HG02852 (cell line): ENCODE results near the gene CUX1.
"Not testable (repeated sequence)": the region's sequence is repeated elsewhere in the genome, so short reads cannot be mapped to it uniquely, and the experiment has no call there.

ENCODE experiments used
- ATAC-seq: cut with Tn5 transposase; IDR thresholded peaks from one replicate; pipeline ENCODE4 v1.9.1; 2021; ENCODE audit warnings: mild to moderate bottlenecking, moderate library complexity; ENCODE audit not compliant: unreplicated experiment

Gene CUX1

DNA sequence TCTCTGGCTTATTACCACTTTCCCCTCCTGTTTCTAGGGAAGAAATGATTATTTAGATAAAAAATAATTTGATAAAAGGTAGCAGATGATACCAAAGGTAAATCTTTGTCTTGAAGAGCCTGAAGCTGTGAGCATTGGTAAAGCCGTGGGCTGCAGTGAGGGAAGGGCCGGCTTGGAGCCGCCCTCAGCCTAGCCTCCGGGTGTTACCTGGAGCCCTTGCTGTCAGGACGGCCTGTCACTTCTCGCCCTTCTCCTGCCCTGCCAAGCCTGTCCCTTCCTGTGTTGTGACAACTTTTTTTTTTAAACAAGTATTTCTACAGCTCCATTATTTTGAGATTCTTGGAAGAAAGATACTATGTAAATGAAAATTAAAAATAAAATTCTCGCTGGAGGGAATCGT, 7.0 kb downstream of the CUX1 start:
- no peak for ATAC-seq

DNA sequence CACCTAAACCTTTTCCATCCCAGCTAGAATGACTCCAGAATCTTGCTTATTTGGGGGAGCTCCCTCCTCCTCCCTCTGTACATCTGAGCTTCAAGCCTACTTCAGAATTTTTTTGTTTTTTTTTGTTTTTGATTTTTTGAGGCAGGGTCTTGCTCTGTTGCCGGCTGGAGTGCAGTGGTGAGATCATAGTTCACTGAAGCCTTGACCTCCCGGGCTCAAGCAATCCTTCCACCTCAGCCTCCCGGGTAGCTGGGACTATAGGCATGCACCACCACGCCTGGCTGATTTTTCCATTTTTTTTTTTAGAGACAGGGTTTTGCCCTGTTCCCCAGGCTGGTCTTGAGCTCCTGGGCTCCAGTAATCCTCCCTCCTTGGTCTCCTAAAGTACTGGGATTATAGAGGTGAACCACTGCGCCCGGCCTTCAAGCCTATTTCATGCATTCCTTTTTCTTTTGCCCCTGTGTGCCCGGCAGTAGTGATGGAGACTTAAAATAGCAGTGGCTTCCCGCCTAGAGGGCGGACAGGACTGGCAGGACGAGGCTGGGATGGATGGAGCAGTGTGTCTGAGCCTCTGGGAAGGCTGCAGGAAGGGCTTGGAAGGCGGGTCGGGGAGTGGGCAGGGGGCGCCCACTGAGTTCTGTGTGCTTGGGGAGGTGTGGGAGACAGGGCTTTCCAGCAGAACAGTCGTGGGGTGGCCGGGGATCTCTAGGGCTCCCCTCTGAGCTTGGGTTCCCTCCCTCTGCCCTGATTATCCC, 8.8 kb downstream of the CUX1 start:
- ATAC-seq = no peak

DNA sequence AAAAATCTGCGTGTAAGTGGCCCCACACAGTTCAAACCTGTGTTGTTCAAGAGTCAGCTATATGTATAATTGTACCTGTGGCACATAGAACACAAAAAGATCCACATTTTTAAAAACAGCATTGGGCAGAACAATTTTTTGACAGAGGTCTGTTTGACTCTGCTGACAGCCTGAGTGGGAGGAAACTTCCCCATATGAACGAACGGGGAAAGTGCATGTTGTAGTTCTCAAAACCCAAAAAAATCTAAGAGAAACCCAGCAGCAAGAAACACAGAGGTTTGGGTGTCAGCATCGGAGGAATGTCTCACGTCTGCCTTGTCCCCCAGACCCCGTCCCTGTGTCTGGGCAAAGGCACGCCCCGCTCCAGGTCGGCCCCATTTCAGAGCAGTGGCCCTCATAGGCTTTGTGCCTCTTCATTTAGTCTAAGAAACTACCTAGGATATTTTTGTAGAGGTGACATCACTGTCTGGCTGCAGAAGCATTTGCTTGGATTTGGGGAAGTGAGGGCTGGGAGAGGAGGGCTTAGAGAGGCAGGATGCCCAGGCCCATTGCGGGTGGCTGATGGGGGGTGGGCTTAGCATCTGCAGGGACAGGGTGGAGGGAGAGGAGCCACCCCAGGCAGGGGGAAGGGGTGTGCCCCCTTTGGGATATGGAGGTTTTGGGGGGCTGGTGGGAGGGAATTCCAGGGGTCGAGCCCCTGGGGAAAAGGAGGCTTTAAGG, 11.0 kb downstream of the CUX1 start:
- no peak for ATAC-seq

DNA sequence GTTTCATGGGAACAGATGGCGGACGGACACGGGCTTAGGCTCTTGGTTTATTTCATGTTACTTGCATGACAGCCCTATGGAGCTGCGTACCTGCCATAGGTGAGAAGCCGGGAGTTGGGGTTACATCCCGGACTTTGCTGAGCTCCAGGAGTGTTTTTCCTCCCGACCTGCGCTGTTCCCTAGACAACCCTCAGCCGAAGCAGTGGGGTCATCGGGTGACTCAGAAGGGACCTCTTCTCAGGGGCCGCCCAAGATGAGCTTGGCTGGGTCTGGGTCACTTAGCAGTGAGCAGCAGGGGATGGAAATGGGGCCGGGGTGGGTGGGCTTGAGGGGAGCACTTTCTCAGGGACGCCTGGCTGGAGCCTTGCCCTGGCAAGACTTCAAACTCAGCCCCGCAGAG, 11.9 kb downstream of the CUX1 start:
- no peak for ATAC-seq

DNA sequence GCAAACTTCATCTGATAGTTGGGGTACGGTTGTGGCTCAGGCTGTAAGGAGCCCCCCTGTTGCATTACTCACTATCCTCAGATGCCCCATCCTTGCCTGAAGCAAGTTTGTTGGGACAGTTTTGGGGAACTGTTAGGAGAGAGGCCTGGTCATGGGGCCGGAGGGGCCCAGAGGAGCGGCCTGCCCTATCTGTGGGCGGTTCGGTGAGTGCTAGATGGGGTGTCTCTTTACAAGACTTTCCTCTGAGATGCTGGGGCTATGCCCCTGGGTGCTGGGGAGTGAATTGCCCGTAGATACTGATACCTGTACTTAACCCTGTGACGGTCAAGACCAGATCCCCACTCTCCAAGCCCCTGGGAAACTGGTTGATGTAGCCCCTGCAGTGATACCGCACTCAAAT, 12.4 kb downstream of the CUX1 start:
- no peak for ATAC-seq

DNA sequence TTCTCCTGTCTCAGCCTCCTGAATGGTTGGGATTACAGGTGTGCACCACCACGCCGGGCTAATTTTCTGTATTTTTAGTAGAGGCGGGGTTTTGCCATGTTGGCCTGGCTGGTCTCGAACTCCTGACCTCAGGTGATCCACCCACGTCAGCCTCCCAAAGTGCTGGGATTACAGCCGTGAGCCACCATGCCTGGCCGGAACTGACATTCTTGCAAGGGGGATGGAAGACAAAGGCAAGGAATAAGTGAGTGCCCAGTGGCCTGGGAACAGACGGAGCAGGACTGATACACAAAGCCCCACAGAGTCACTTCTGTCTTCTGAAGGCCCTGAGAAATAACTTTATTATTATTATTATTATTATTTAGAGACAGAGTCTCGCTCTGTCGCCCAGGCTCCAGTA, 14.0 kb downstream of the CUX1 start:
- not testable (repeated sequence) for ATAC-seq

DNA sequence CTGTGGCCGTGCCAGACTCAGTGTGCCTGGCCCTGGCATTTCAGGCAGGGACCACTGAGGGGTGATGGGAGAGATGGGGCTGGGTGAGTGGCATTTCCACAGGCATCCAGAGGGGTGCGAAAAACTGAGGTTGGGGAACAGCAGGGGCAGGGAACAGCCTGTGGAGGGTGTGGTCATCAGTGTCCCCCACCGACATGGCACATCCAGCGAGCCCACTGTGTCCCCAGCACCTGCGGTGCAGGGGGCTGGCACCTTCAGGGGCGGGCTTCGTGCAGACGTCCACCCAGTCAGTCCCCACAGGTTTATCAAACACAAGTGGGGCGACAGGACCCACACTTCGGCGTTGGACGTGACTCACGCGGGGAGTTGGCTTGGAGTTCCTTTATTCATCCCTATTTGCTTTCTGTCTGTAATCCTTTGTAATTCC, 14.8 kb downstream of the CUX1 start:
- no peak for ATAC-seq

DNA sequence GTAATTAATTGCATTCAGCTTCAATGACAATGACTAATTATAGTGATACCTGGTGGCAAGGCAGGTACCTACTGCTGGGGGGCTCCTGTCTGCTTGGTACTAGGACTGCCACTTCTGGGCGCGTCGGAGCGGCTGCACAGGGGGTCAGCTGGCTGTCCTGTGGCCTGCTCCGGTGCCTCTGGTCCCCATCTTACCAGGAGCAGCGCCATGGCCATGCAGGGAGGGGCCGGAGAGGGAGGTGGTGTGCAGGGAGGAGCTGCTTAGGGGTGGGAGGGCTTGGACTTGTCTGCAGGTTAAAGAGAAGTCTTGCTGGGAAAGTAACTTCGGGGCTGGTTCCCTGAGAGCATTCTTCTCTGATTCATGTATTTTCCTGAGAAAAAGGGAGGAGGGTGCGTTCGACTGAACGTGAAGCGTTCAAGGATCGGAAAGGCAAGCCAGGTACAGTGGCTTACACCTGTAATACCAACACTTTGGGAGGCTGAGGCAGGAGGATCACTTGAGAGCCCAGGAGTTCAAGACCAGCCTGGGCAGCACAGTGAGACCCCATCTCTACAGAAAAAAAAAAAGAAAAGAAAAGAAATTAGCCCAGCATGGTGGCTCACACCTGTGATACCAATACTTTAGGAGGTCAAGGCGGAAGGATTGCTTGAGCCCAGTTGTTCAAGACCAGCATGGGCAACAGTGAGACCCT, 15.4 kb downstream of the CUX1 start:
- no peak for ATAC-seq

DNA sequence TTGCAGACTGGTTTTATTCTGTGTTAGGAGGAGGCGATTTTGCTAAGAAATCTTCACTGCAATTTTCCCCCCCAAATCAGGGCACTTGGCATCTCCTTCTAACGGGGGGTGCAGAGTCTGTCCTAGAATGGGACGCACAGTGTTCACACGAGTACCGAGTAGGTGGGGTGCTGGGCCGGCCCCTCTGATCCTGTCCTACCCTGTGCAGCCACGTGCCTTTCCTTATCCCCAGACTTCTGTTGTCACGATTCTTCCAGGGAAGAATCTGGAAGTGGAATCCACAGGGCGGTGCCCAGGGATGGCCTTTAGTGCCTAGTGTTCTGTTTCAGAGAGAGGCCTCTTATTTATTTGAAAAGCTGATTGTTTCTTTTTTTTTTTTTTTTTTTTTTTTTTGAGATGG, 16.4 kb downstream of the CUX1 start:
- ATAC-seq = no peak

DNA sequence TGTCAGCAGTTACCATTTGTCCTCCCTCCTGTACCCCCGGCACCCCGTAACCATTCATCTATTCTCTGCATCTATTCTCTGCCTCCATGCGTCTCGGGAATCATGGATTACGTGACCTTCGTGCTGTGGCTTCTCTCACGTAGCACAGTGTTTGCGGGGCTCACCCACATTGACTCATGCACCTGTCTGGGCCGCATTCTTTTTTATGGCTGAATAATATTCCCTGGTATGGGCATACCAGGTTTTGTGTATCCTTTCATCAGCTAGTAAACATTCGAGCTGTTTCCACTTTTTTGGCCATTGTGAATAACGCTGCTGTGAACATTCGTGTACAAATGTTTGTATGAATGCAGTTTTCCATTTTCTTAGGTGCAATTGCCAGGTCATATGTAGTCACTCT, 17.7 kb downstream of the CUX1 start:
- no peak for ATAC-seq

DNA sequence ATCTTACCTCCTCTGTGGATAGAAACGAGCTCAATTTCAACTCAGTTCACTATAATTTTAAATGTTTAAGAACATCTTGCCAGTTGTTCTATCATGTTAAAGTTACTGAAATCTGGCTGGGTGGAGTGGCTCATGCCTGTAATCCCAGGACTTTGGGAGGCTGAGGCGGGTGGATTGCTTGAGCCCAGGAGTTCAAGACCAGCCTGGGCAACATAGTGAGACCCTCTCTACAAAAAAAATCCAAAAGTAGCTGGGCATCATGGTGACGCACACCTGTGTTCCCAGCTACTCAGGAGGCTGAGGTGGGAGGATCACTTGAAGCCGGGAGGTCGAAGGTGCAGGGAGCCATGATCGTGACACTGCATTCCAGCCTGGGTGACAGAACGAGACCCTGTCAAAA, 20.0 kb downstream of the CUX1 start:
- ATAC-seq = not testable (repeated sequence)

DNA sequence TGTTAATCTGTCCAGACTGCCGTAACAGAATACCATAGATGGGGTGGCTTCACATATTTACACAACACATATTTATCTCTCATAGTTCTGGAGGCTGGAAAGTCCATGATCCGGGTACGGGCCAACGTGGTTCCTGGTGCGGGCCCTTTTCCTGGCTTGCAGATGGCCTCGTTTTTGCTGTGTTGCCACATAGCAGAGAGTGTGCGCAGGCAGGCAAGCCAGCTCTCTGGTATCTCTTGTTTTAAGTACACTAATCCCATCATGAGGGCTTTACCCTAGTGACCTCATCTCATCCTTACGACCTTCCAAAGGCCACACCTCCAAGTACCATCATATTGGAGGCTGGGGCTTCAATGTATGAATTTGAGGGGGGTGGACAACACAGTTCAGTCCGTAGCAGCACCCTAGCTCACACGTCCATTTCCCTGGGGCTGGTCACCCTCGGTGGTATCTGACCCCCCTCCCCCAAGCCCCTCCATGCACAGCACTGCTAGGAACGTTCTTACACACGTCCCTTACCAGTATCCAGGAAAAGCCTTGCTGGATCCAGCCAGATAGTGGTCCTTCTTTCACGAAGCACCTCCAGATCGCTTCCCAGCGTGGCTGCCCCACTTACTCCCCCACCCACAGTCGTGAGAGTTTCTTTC, 21.5 kb downstream of the CUX1 start:
- ATAC-seq = no peak

DNA sequence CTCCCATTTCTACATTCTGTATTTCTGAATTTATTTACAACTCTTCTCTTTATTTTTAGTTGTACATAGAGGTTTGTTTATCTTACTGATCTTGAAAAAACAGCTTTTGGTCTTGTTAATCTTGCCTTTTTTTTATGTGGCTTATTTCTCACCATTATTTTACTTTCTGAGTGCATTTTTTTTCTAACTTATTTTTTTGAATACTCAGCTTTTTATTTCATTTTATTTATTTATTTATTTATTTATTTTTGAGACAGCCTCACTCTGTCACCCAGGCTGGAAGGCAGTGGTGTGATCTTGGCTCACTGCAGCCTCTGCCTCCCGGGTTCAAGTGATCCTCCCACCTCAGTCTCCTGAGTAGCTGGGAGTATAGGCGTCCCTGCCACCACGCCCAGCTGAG, 23.9 kb downstream of the CUX1 start:
- ATAC-seq = no peak

DNA sequence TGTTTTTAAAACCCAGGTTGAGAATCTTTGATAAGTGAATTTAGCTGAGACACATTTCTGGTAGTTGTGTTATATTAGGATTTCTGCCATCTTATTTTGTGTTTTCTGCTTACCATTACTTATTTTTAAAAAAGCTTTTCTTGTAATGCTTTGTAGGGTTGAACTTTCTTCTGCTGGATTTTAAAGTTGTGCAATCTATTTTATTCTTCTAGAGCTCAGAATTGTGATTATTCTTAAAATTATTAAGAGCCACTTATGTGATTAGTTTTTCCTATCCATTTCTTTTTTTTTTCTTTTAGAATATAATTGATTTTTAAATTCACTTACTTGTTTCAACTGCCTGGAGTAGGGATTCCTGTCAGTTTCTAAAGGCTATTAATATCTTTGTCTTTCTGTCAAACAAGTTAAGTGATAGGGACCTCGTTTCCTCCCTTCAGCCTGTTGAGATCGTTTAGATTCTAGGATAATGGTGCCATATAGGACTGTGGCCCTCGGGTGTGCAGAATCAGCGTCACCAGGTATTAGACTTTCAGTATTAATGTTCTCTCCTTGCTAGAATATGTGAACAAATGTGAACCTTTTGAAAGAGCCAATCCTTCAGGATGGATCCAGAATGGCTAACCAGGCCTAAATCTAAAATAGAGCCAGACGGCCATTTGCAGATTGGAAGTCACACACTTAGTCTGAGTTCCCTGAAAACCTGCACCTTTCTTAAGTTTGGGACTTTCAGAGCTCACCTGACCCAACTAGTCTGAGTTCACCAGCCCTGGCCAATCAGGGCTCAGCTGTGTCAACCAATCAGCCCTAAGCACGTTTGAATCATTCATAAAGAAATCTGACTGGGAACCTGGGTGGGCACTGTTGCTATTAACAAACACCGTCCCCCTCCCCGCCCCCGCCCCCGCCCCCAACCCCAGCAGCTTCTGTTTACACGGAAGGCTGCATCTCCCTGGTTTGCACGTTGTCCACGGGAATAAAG, 26.2 kb downstream of the CUX1 start:
- ATAC-seq = no peak

DNA sequence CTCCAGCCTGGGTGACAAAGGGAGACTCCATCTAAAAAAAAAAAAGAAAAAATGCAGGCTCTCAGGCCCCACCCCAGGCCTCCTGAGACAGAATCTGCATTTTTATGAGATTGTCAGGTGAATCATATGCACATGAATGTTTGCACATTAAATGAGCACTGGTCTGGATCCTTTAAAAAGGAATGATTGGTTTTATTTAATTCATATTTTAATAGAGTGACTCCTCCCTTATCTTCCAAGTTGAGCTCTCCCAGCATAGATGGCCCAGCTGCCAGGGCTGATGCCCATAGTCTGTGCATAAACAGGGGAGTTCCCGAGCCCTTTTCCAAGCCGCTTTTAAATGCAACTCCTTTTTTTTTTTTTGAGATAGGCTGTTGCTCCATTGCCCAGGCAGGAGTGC, 28.5 kb downstream of the CUX1 start:
- ATAC-seq = no peak

DNA sequence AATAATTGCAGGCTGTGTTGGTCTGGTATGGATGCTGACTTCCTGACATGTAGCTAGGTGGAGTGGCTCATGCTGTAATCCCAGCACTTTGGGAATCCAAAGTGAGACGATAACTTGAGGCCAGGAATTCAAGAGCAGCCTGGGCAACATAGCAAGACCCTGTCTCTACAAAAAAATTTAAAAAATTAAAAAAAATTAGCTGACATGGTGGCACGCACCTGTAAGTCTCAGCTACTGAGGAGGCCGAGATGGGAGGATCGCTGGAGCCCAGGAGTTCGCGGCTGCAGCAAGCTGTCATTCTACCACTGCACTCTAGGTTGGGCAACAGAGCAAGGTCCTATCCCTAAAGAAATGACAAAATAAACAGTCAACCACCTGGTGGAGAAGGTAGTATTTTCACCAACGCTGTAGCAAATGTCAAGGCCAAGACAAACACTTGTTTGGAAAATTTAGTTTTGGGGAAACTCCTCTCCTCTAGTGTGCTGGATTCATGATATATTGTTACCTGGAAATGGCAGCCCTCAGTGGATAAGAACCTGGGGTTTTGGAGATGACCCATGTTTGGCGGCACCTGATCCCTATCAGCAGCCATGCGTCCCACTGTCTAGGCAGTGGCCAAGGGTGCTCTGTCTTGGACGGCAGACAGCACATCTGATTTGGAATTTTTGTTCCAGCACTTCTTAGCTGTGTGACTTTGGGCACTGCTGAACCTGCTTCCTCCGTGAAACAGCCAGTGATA, 29.5 kb downstream of the CUX1 start:
- ATAC-seq = no peak

DNA sequence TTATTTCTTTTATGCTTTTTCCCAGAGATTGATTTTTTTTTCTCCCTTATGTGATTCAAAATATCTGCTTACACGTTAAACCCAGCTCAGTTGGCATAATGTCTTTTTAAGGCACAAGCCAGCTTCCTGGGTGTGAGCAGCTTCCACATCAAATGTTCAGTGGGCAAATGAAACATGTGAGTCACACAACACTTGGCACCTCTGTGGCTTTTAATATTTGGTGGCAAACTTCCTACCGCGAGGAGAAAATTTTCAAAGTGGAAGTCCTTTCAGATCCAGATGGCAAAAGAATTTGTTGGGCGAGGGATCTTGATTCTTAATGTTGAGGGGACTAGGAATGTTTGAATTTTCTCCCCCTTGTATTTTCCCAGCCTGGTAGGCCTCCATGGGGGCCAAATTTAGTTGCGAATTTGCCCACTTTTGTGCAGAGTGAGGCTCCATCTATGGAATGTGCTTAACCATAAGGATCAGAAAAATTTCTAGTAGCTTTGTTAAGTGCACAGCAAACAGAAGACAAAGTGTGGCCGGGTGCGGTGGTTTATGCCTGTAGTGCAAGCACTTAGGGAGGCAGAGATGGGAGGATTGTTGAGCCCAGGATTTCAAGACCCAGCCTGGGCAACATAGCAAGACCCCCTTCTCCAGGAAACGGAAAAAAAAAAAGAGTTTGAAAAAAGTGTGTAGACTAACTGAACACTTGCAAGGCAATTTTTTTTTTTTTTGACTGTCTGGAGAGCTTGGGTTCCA, 31.0 kb downstream of the CUX1 start:
- ATAC-seq = no peak

DNA sequence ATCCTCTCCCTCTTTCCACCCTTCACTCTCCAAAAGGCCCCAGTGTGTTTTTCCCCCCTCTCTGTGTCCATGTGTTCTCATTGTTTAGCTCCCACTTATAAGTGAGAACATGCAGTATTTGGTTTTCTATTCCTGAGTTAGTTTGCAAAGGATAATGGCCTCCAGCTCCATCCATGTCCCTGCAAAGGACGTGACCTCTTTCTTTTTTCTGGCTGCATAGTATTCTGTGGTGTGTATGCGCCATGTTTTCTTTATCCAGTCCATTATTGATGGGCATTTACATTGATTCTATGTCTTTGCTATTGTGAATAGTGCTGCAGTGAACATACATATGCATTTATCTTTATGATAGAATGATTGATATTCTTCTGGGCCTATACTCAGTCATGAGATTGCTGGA, 31.9 kb downstream of the CUX1 start:
- not testable (repeated sequence) for ATAC-seq

DNA sequence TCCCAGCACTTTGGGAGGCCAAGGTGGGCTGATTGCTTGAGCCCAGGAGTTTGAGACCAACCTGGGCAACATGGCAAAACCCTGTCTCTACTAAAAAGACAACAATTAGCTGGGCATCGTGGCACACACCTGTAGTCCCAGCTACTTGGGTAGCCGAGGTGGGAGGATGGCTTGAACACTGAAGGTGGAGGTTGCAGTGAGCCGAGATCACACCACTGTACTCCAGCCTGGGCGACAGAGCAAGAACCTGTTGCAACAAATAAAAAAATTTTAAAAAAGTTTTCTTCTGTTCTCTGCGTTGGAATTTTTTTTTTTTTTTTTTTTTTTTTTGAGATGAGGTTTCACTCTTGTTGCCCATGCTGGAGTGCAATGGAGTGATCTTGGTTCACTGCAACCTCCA, 34.9 kb downstream of the CUX1 start:
- ATAC-seq = not testable (repeated sequence)
